ENCODE results near the gene MRPS14. TPM values are rescaled to one million over a fixed set of nuclear protein-coding genes. Genes with fewer than 3 reads are reported as not detected.

Gene MRPS14
- total and polyA plus RNA-seq, 9 of the 15 experiments (the other 6 are each of a cell fraction or from before 2014, with no cell fraction given): 38.1 to 231 (median 54.9) TPM

DNA sequence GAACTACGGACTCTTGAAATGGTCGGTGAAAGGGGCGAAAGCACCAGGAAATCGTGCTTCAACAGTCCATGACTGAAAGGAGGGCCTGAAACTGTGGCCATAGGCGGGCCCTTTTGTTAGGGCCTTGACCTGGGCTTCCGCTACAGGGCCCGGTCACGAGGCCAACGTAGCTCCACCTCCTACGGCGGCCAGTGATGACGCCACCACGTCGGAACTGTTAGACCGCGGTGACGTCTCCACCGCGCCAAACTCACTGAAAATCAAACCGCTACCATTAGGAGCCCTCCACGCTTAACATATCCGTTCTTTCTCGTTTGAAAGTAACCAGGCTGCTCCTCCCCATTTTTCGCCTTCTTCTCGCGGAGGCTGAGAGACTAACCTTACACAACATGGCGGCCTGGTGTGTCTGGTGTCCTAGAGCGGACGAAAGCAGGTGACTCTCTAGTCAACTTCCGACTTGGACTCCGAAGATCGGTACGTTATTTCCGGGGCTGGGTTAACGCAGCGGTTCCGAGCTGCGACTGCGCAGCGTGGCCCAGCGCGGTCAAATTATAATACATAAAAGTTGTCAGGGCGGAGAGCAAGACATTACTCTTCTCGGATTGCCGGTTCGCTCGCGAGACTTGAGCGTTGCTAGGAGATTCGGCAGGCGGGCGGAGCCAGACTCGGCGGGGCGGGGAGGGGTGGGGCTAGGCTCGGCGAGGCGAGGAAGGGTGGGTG lies 23.8 kb downstream of the MRPS14 start (continued):
- TF ChIP-seq, protein P1, sequence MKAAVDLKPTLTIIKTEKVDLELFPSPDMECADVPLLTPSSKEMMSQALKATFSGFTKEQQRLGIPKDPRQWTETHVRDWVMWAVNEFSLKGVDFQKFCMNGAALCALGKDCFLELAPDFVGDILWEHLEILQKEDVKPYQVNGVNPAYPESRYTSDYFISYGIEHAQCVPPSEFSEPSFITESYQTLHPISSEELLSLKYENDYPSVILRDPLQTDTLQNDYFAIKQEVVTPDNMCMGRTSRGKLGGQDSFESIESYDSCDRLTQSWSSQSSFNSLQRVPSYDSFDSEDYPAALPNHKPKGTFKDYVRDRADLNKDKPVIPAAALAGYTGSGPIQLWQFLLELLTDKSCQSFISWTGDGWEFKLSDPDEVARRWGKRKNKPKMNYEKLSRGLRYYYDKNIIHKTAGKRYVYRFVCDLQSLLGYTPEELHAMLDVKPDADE (conservative IDR thresholded peaks at IDR 0.05; ENCODE audit: control insufficient read depth, low read depth, low read length): no peak
- TF ChIP-seq ZNF696 (CRISPR knock-in tag; conservative IDR thresholded peaks at IDR 0.05) (no peak), NFE2L1 (tag; IDR thresholded peaks at IDR 0.05; ENCODE audit: borderline replicate concordance, low read depth) (no peak), THRAP3 (IDR thresholded peaks at IDR 0.05; ENCODE audit: borderline replicate concordance) (no peak), KDM2B (CRISPR knock-in tag; IDR thresholded peaks at IDR 0.05) (no peak), ZNF24 (IDR thresholded peaks at IDR 0.05) (peak; percentile 54; the same call in 1 of the 2 replicates), ATF1 (CRISPR knock-in tag; IDR thresholded peaks at IDR 0.05) (peak; percentile 89; the same call in 1 of the 2 replicates), ATF1 (tag; IDR thresholded peaks at IDR 0.05) (peak; percentile 100), ZNF274 (IDR thresholded peaks at IDR 0.05; ENCODE audit: borderline replicate concordance, low read depth, low read length) (no peak), ZNF324 (CRISPR knock-in tag; IDR thresholded peaks at IDR 0.05) (no peak), ERF (CRISPR knock-in tag; IDR thresholded peaks at IDR 0.05) (peak; percentile 85), STAT5B (CRISPR knock-in tag; IDR thresholded peaks at IDR 0.05) (no peak), TAL1 (IDR thresholded peaks at IDR 0.05) (no peak), EP300 (IDR thresholded peaks at IDR 0.05; ENCODE audit: low read length) (peak; percentile 71), DMBX1 (CRISPR knock-in tag; IDR thresholded peaks at IDR 0.05; ENCODE audit: borderline replicate concordance) (0 out of 2 replicates have a peak, but pooled peaks have one; percentile 59), ZFX (CRISPR knock-in tag; IDR thresholded peaks at IDR 0.05) (peak; percentile 100), GTF2A2 (tag; IDR thresholded peaks at IDR 0.05) (no peak), SMAD4 (CRISPR knock-in tag; conservative IDR thresholded peaks at IDR 0.05) (peak; percentile 65), TCF3 (CRISPR knock-in tag; IDR thresholded peaks at IDR 0.05) (peak; percentile 27; the same call in 1 of the 2 replicates)
- TF ChIP-seq, protein P2, sequence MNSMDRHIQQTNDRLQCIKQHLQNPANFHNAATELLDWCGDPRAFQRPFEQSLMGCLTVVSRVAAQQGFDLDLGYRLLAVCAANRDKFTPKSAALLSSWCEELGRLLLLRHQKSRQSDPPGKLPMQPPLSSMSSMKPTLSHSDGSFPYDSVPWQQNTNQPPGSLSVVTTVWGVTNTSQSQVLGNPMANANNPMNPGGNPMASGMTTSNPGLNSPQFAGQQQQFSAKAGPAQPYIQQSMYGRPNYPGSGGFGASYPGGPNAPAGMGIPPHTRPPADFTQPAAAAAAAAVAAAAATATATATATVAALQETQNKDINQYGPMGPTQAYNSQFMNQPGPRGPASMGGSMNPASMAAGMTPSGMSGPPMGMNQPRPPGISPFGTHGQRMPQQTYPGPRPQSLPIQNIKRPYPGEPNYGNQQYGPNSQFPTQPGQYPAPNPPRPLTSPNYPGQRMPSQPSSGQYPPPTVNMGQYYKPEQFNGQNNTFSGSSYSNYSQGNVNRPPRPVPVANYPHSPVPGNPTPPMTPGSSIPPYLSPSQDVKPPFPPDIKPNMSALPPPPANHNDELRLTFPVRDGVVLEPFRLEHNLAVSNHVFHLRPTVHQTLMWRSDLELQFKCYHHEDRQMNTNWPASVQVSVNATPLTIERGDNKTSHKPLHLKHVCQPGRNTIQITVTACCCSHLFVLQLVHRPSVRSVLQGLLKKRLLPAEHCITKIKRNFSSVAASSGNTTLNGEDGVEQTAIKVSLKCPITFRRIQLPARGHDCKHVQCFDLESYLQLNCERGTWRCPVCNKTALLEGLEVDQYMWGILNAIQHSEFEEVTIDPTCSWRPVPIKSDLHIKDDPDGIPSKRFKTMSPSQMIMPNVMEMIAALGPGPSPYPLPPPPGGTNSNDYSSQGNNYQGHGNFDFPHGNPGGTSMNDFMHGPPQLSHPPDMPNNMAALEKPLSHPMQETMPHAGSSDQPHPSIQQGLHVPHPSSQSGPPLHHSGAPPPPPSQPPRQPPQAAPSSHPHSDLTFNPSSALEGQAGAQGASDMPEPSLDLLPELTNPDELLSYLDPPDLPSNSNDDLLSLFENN (IDR thresholded peaks at IDR 0.05; ENCODE audit: low read depth in 2 of 2, low read length in 2 of 2): peak in 1 of 2 experiments; percentile 73; a peak in 2 of 4 replicates
- TF ChIP-seq, protein P3, sequence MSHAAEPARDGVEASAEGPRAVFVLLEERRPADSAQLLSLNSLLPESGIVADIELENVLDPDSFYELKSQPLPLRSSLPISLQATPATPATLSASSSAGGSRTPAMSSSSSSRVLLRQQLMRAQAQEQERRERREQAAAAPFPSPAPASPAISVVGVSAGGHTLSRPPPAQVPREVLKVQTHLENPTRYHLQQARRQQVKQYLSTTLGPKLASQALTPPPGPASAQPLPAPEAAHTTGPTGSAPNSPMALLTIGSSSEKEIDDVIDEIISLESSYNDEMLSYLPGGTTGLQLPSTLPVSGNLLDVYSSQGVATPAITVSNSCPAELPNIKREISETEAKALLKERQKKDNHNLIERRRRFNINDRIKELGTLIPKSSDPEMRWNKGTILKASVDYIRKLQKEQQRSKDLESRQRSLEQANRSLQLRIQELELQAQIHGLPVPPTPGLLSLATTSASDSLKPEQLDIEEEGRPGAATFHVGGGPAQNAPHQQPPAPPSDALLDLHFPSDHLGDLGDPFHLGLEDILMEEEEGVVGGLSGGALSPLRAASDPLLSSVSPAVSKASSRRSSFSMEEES (CRISPR knock-in tag; IDR thresholded peaks at IDR 0.05): peak; percentile 86
- TF ChIP-seq, protein P4, sequence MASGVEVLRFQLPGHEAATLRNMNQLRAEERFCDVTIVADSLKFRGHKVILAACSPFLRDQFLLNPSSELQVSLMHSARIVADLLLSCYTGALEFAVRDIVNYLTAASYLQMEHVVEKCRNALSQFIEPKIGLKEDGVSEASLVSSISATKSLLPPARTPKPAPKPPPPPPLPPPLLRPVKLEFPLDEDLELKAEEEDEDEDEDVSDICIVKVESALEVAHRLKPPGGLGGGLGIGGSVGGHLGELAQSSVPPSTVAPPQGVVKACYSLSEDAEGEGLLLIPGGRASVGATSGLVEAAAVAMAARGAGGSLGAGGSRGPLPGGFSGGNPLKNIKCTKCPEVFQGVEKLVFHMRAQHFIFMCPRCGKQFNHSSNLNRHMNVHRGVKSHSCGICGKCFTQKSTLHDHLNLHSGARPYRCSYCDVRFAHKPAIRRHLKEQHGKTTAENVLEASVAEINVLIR (CRISPR knock-in tag; IDR thresholded peaks at IDR 0.05): peak; percentile 98

Data from K562 (cell line).